GM18505 (cell line): ENCODE results near the gene SCMH1.
"Not testable (repeated sequence)": the region's sequence is repeated elsewhere in the genome, so short reads cannot be mapped to it uniquely, and the experiment has no call there.

Experiments used
- ATAC-seq: cut with Tn5 transposase; IDR thresholded peaks from one replicate; pipeline ENCODE4 v1.9.1; 2021; ENCODE audit not compliant: unreplicated experiment
- POLR2A ChIP-seq: IDR thresholded peaks from 4 replicates; pipeline ENCODE4 v1.6.1; 2011; ENCODE audit warnings: borderline replicate concordance; ENCODE audit not compliant: insufficient read depth, insufficient read length; ENCODE audit errors: extremely low read depth

The SCMH1 gene

GRCh38 chr1:41274752-41275545 lies 32.8 kb upstream of the SCMH1 start:
- no peak for TF ChIP-seq POLR2A
- no peak for ATAC-seq

GRCh38 chr1:41272601-41273000 lies 30.5 kb upstream of the SCMH1 start:
- TF ChIP-seq POLR2A, result no peak

DNA sequence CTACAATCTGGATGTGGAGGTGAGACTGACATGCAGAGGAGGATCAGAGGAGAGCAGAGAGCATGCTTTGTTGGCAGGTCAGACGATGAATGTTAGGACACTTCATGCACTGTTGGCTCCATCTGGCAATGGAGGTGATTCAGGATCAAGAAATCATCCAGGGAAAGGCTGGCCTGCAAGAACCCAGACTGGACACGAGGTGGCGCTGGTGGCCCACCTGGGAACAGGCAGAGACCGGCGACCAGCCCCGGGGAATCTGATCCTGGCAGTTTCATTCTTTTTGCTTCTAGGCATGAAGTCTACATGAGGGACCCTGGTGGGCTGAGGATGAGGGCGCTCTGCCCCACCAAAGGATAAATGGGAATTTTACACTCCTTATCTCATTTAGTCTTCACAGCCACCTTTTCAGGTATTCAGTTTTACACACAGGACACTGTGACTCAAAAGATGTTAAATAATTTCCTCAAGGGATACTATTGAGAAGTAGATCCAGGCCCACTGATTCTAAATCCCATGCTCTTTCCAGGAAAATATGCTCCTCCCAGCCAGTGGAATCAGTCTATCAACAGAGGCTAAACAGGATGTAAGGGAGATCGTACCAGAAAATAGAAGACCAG lies 26.2 kb upstream of the SCMH1 start:
- peak; percentile 50 for ATAC-seq
- TF ChIP-seq POLR2A, result no peak

More at GRCh38 chr1:41272601-41273000, 30.5 kb upstream of the SCMH1 start:
- ATAC-seq, result no peak

GRCh38 chr1:41261926-41262618 lies 20.0 kb upstream of the SCMH1 start:
- TF ChIP-seq POLR2A, result no peak
- ATAC-seq, result no peak

DNA sequence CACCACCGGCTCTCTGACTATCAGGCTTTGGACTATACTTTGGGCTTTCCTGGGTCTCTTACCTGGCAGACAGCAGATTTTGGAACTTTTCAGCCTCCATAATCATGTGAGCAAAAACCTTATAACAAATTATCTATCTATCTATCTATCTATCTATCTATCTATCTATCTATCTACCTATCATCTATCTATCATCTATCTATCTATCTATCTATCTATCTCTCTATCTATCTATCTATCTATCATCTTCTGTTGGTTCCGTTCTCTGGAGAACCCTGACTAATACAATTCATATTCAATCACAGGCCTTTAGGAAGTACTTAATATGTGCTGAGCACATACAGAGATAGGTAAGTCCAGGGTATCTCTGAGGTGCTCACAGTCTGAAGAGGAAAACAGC lies 18.7 kb upstream of the SCMH1 start:
- no peak for ATAC-seq
- no peak for TF ChIP-seq POLR2A

DNA sequence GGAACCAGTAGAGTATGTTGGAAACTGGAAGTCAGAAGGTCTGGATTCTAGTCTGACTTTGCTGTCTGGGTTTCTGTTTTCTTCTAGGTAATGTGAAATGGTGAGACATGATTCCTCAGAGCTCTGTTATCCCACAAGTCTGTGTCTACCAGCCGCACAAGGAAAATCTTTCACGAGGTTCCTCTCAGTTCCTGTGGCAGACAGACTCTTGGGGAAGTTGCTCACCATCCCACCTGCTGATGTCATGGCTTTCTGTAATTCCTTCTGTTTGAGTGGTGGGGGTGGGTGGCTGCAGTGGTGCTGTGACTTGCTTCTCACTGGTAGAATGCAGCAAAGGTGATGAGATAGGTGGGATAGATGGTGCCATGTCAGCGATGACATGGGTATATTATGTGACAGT lies 17.1 kb upstream of the SCMH1 start:
- TF ChIP-seq POLR2A, result no peak
- ATAC-seq, result no peak

DNA sequence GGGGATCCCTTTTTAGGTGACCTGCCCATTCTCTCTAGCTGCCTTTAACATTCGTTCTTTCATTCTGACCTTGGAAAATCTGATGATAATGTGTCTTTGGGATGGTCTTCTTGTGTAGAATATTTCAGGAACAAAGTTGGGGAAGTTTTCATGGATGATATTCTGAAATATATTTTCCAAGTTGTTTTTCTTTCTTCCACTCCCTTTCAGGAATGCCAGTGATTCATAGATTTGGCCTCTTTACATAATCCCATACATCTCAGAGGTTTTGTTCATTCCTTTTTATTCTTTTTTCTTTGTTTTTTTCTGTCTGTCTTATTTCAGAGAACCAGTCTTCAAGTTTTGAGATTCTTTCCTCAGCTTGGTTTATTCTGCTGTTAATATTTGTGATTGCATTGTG lies 13.9 kb upstream of the SCMH1 start:
- no peak for TF ChIP-seq POLR2A

GRCh38 chr1:41251120-41251519 lies 9.0 kb upstream of the SCMH1 start:
- ATAC-seq, result not testable (repeated sequence)

More for the DNA sequence above, 13.9 kb upstream of the SCMH1 start:
- ATAC-seq, result no peak

GRCh38 chr1:41249319-41249718 lies 7.2 kb upstream of the SCMH1 start:
- TF ChIP-seq POLR2A, result no peak
- ATAC-seq, result no peak

GRCh38 chr1:41246568-41246967 lies 4.5 kb upstream of the SCMH1 start:
- ATAC-seq, result no peak
- no peak for TF ChIP-seq POLR2A

DNA sequence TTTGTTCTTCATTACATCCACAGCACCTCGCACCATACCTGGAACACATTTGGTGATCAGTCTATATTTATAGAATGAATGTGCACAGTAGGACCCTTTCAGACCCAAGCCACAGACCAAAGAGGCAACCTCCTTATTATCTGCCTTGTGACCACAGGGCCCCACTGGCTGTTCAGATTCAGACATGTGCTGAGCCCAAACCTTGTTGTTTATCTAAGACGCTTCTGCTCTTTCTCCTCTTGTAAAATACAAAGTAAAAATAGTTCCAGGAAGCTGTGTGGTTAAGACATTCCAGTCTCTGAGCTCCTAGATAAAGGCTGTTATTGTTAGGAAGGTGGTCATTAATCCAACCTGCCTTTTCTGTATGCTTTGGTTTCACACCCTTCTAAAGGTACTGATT lies 3.6 kb upstream of the SCMH1 start:
- no peak for ATAC-seq
- no peak for TF ChIP-seq POLR2A

DNA sequence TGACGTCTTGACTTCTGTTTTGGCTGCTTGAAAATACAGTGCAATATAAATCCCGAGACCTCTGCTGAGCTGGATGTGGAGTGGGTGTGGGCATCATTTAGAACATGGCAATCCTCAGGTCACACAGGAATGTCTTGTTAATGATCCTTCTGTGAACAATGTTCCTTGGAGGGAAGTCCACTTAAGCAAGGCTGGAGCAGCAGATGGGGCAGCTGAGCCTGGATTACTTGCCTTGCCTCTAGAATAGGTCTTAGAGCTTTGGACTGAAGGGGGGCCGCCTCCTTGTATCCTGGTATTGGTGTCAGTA lies 926 bp upstream of the SCMH1 start:
- TF ChIP-seq POLR2A, result no peak
- ATAC-seq, result no peak

DNA sequence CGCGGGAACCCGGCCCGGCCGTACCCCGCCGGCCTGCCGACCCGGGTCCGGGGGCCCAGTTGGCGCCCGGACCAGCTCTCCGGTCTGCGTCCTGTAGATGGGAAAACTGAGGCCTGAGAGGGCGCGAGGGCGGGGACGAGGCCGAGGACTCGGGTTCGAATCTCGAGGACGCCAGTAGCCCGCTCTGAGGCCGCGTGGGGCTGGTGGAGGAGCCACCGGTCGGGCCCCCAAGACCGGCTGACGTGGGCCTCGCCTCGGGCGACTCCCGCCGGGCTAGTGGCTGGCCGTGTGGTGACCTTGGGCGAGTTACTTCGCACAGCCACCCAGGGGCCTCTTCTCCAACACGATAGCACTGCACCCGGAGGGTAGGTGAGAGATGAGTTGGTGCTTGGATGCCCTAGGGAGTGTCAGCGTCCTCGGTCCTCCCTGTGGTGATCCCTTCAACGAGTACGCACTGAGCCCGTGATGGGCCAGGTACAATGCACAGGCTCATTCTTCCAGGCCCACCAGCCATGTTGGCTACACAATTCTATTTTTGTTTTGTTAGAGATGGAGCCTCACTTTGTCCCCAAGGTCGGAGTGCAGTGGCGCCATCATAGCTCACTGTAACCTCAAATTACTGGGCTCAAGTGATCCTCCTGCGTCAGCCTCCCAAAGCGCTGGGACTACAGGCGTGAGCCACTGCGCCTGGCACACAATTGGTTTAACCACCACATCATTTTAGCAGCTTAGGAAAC lies 404 bp upstream of the SCMH1 start:
- ATAC-seq, result peak; percentile 15
- peak; percentile 59 for TF ChIP-seq POLR2A
